ENCODE results near the gene STX5. TPM values are rescaled to one million over a fixed set of nuclear protein-coding genes. Genes with fewer than 3 reads are reported as not detected.
A peak's percentile ranks its signal among the peaks of the same experiment; 100 is the strongest.
"Not testable (repeated sequence)": the region's sequence is repeated elsewhere in the genome, so short reads cannot be mapped to it uniquely, and the experiment has no call there.

The STX5 gene
- total RNA-seq, 1 donor from 2014 or later: 55.8 TPM

GRCh38 chr11:62774407-62774806 lies 57.4 kb downstream of the STX5 start:
- TF ChIP-seq CTCF (IDR thresholded peaks at IDR 0.05; ENCODE audit: unreplicated experiment): no peak
- Mint-ChIP-seq H3K4me3 (no peak overlapping the region), H3K9me3 (no peaks in the 10 kb centered on the region), H3K4me1 (peaks cover 18% of the 10 kb centered on the region), H3K27me3 (ENCODE audit: low read depth) (no peaks in the 10 kb centered on the region), H3K27ac (no peak overlapping the region), H3K36me3 (peaks cover 21% of the 10 kb centered on the region)
- DNase-seq (ENCODE audit: low spot score in 2 of 2, unreplicated experiment in 2 of 2): no peak

GRCh38 chr11:62771144-62772021 lies 60.5 kb downstream of the STX5 start, which contains the start of gene TAF6L:
TAF6L (plus strand) TSS chr11:62771396; CDS start chr11:62775784, 4,388 bp downstream.
- Mint-ChIP-seq H3K4me3 (peak within 1 kb of the TSS; percentile 80), H3K36me3 (peaks cover 12% of the 10 kb centered on the region), H3K27me3 (ENCODE audit: low read depth) (no peaks in the 10 kb centered on the region), H3K9me3 (no peaks in the 10 kb centered on the region), H3K27ac (peak within 1 kb of the TSS; percentile 98), H3K4me1 (peaks cover 18% of the 10 kb centered on the region)
- peak; percentile 91 to 92 for DNase-seq (ENCODE audit: low spot score in 2 of 2, unreplicated experiment in 2 of 2)
- TF ChIP-seq CTCF (IDR thresholded peaks at IDR 0.05; ENCODE audit: unreplicated experiment): no peak

GRCh38 chr11:62770778-62771143 lies 61.1 kb downstream of the STX5 start:
- peaks cover 14% of the 10 kb centered on the region for H3K36me3 Mint-ChIP-seq
- TF ChIP-seq CTCF (IDR thresholded peaks at IDR 0.05; ENCODE audit: unreplicated experiment): no peak
- H3K4me1 Mint-ChIP-seq: peaks cover 18% of the 10 kb centered on the region
- peak overlapping the region; percentile 80 for H3K4me3 Mint-ChIP-seq
- DNase-seq (ENCODE audit: low spot score in 2 of 2, unreplicated experiment in 2 of 2): peak in 1 of 2 experiments; percentile 46
- H3K27ac Mint-ChIP-seq: peak overlapping the region; percentile 98
- no peaks in the 10 kb centered on the region for H3K27me3 Mint-ChIP-seq (ENCODE audit: low read depth)
- no peaks in the 10 kb centered on the region for H3K9me3 Mint-ChIP-seq

GRCh38 chr11:62760867-62761227 lies 71.0 kb downstream of the STX5 start:
- peaks cover 10% of the 10 kb centered on the region for H3K36me3 Mint-ChIP-seq
- peak overlapping the region; percentile 30 for H3K27ac Mint-ChIP-seq
- H3K9me3 Mint-ChIP-seq; DNase-seq (ENCODE audit: low spot score in 2 of 2, unreplicated experiment in 2 of 2); H3K27me3 Mint-ChIP-seq (ENCODE audit: low read depth): not testable (repeated sequence)
- H3K4me1 Mint-ChIP-seq: peaks cover 14% of the 10 kb centered on the region
- peak overlapping the region; percentile 97 for H3K4me3 Mint-ChIP-seq

GRCh38 chr11:62757846-62758788 lies 73.7 kb downstream of the STX5 start:
- no peaks in the 10 kb centered on the region for H3K9me3 Mint-ChIP-seq
- H3K4me1 Mint-ChIP-seq: peaks cover 23% of the 10 kb centered on the region
- no peak overlapping the region for H3K27ac Mint-ChIP-seq
- no peak overlapping the region for H3K4me3 Mint-ChIP-seq
- DNase-seq (ENCODE audit: low spot score in 2 of 2, unreplicated experiment in 2 of 2): no peak
- TF ChIP-seq CTCF (IDR thresholded peaks at IDR 0.05; ENCODE audit: unreplicated experiment): no peak
- H3K27me3 Mint-ChIP-seq (ENCODE audit: low read depth): no peaks in the 10 kb centered on the region
- peaks cover 3% of the 10 kb centered on the region for H3K36me3 Mint-ChIP-seq

Small RNA genes within 50 kb of the gene (microRNA-seq; reads per million reads assigned to microRNA genes)
- gene MIR6514: 3.5 reads per million, percentile 9 among the genes with 10 or more reads in this experiment
- not detected for gene MIR6748

Other genes with a start within 250 kb of the STX5 start
- 23.7 to 26.0 TPM (median 24.2 TPM) in 3 replicates for gene TUT1, start 240.5 kb downstream of the STX5 start, total RNA-seq
- 121 to 126 TPM (median 124 TPM) in 3 replicates for gene MTA2, start 230.2 kb downstream of the STX5 start, total RNA-seq
- gene EML3, start 219.3 kb downstream of the STX5 start, total RNA-seq: 52.2 to 54.3 TPM (median 53.3 TPM) in 3 replicates
- 1.7 to 2.5 TPM (median 1.8 TPM) in 3 replicates for gene ROM1, start 218.8 kb downstream of the STX5 start, total RNA-seq
- gene B3GAT3, start 210.1 kb downstream of the STX5 start, total RNA-seq: 48.1 to 56.4 TPM (median 52.6 TPM) in 3 replicates
- gene GANAB, start 185.4 kb downstream of the STX5 start, total RNA-seq: 324 to 342 TPM (median 334 TPM) in 3 replicates
- 21.0 to 22.3 TPM (median 21.1 TPM) in 3 replicates for gene INTS5, start 178.7 kb downstream of the STX5 start, total RNA-seq
- 44.9 to 47.5 TPM (median 47.0 TPM) in 3 replicates for gene C11orf98, start 166.8 kb downstream of the STX5 start, total RNA-seq
- 17.1 to 20.6 TPM (median 18.7 TPM) in 3 replicates for gene CSKMT, start 166.7 kb downstream of the STX5 start, total RNA-seq
- gene UQCC3, start 160.4 kb downstream of the STX5 start, total RNA-seq: 7.3 to 8.4 TPM (median 8.0 TPM) in 3 replicates
- 8.3 to 11.6 TPM (median 9.8 TPM) in 3 replicates for gene LBHD1, start 159.8 kb downstream of the STX5 start, total RNA-seq
- 112 to 119 TPM (median 118 TPM) in 3 replicates for gene UBXN1, start 153.0 kb downstream of the STX5 start, total RNA-seq
- 1.6 to 2.3 TPM (median 1.7 TPM) in 3 replicates for gene LRRN4CL, start 142.5 kb downstream of the STX5 start, total RNA-seq
- 56.9 to 61.4 TPM (median 58.3 TPM) in 3 replicates for gene BSCL2, start 124.6 kb downstream of the STX5 start, total RNA-seq
- gene GNG3, start 124.4 kb downstream of the STX5 start, total RNA-seq: 0.60 to 1.5 TPM (median 0.97 TPM) in 3 replicates
- 60.3 to 62.0 TPM (median 61.5 TPM) in 3 replicates for gene HNRNPUL2, start 104.6 kb downstream of the STX5 start, total RNA-seq
- gene TTC9C, start 103.6 kb downstream of the STX5 start, total RNA-seq: 39.8 to 46.0 TPM (median 41.7 TPM) in 3 replicates
- 11.6 to 14.7 TPM (median 13.2 TPM) in 3 replicates for gene ZBTB3, start 77.9 kb downstream of the STX5 start, total RNA-seq
- 84.0 to 89.2 TPM (median 85.2 TPM) in 3 replicates for gene POLR2G, start 70.5 kb downstream of the STX5 start, total RNA-seq
- 40.2 to 42.9 TPM (median 42.8 TPM) in 3 replicates for gene TAF6L, start 60.7 kb downstream of the STX5 start, total RNA-seq
- 31.3 to 33.9 TPM (median 32.6 TPM) in 3 replicates for gene TMEM179B, start 44.6 kb downstream of the STX5 start, total RNA-seq
- 17.4 to 21.4 TPM (median 19.2 TPM) in 3 replicates for gene TMEM223, start 40.0 kb downstream of the STX5 start, total RNA-seq
- gene NXF1, start 26.6 kb downstream of the STX5 start, total RNA-seq: 108 to 111 TPM (median 110 TPM) in 3 replicates
- gene TEX54, start 790 bp upstream of the STX5 start, total RNA-seq: not detected in 3 replicates
- 59.3 to 63.7 TPM (median 62.1 TPM) in 3 replicates for gene WDR74, start 7.5 kb upstream of the STX5 start, total RNA-seq
- 205 to 212 TPM (median 208 TPM) in 3 replicates for gene SLC3A2, start 48.8 kb upstream of the STX5 start, total RNA-seq
- gene CHRM1, start 89.3 kb upstream of the STX5 start, total RNA-seq: 0.09 to 0.72 TPM (median 0.11 TPM) in 3 replicates
- gene SLC22A6, start 152.9 kb upstream of the STX5 start, total RNA-seq: not detected in 3 replicates
- not detected in 3 replicates for gene SLC22A8, start 183.8 kb upstream of the STX5 start, total RNA-seq

Measured in mesothelial cell of epicardium (in vitro differentiated cells).